Stimulated activated CD4-positive, alpha-beta T cell treated with anti-CD3 and anti-CD28 coated beads, Interleukin-12 subunit alpha, Interleukin-12 subunit beta, amount 100 ng/mL, for 4 hours (primary cell): ENCODE measurements around the gene NUBPL.
"Not testable (repeated sequence)": the region's sequence is repeated elsewhere in the genome, so short reads cannot be mapped to it uniquely, and the experiment has no call there.

Experiments
- DNase-seq: peaks from one replicate; pipeline ENCODE4 v3.0.0-alpha.2; 2020

The NUBPL gene

DNA sequence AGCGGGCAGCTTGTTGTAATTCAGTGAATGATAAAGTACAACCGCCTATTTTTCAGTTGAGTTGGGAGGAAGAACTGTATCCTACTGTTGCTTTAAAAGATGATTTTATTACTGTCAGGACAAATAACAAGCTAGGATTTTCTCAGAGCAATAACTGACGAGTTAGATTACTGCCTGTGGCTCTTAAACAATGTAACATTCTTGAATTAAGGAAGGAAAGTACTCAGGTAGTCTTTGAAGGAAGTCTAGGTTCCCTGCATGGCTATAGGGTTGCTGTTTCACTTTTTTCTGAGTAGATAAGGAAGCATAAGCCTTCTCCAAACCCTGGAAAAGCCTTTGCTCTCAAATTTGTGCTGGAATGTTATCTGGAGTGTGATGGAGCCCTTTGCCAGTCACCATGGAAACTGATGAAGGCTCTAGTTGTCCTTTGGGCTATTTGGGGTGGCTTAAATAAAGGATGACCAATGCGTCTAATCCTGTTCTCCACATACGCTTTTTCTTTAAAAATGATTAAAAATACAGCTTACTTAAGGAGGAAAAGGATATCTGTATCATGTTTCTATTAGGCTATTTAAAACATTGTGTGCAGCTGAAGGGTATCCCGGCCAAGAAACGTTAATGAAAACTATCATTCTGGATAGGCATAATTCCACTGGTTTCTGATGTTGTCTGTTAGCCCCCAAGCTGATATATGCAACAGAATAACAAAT is 17.7 kb downstream of the NUBPL start:
- no peak for DNase-seq

DNA sequence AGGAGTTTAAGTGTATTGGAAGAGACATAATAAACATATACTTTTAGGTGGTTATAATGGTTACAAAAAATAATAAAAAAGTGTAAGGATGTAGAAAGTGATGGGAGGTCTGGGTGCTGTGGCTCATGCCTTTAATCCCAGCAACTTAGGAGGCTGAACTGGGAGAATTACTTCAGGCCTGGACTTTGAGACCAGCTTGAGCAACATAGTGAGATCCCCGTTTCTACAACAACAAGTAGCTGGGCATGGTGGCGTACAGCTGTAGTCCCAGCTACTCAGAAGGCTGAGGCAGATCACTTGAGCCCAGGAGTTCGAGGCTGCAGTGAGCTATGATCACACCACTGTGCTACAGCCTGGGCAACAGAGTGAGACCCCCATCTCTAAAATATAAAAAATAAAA is 19.0 kb downstream of the NUBPL start:
- DNase-seq: no peak

DNA sequence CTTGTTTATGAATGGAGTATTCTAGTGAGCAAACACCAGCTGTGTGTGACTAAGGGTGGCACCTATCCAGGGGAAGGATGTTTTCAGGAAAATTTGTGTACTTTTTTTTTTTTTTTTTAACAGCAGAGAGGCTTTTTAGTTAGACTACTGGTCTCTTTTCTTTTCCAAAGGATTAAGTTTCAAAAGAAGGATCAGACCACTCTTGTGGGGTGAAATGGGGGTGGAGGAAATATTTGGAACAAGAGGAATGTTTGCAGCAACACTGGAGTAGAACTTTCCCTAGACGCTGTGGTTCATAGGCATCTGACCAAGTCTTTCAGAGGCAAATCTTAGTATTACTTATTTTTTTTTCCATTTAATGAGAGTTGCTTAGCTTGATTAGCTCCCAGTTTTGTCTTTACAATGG is 21.1 kb downstream of the NUBPL start:
- no peak for DNase-seq

- no peak for DNase-seq
These were observed 21.7 kb downstream of the NUBPL start for GRCh38 chr14:31582836-31583452.

- DNase-seq: no peak
These were observed 29.0 kb downstream of the NUBPL start for GRCh38 chr14:31590206-31590605.

GRCh38 chr14:31592122-31592521 is 30.9 kb downstream of the NUBPL start:
- no peak for DNase-seq

GRCh38 chr14:31592631-31593030 is 31.4 kb downstream of the NUBPL start:
- no peak for DNase-seq

DNA sequence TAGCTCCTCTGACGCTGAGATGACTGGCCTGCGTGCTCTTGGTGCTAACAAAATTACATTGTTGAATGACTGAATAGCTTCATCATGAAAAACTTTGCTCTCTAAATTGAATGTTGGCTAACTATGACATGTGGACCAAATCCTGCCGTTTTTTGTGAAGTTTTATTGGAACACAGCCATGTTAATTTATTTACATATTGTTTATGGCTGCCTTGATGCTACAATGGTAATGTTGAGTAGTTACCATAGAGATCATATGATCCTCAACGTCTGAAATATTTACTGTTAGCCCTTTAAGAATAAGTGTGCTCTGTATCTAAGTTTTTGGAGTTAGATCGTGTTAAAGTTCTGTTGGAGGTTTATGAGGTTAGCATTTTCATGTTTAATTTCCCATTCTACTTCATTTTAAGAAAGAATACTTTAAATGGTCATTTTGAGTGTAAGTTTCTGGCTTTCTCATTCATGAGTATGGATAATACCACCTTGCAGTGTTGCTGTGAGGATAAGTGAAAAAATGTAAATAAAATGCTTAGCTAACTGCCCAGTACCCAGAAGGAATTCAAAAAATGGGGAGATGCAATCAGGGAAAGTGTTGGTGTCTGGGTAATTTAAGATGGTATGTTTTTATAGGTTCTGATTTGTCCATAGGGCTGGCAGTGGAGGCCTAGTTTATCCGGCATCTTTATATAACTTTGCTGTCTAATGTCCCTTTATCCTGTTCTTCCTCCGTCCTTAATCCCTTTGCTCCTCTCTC is 35.3 kb downstream of the NUBPL start:
- no peak for DNase-seq

GRCh38 chr14:31605702-31606101 is 44.5 kb downstream of the NUBPL start:
- no peak for DNase-seq

DNA sequence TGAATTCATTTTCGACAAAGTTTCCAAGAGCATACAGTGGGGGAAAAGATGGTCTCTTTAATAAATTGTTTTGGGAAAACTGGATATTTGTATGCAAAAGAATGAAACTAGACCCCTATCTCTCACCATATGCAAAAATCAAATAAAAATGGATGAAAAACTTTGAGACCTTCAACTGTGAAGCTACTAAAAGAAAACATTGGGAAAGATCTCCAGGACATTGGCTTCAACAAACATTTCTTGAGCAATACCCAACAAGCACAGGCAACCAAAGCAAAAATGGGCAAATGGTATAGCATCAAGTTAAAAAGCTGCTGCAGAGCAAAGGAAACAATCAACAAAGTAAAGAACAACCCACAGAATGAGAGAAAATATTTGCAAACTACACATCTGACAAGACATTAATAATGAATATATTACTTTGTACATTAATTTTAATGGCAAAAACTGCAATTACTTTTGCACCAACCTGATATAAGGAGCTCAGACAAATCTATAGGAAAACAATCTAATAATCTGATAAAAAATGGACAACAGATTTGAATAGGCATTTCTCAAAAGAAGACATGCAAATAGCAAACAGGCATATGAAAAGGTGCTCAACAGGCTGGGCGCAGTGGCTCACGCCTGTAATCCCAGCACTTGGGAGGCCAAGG is 50.7 kb downstream of the NUBPL start:
- no peak for DNase-seq

DNA sequence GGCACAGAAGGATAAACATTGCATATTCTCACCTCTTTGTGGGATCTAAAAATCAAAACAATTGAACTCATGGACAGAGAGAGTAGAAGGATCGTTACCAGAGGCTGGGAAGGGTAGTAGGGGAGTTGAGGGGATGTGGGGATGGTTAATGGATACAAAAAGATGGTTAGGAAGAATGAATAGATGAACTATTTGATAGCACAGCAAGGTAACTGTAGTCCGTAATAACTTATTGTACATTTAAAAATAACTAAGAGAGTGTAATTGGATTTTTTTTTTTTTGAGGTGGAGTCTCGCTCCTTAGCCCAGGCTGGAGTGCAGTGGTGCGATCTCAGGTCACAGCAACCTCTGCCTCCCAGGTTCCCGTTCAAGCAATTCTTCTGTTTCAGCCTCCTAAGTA is 52.0 kb downstream of the NUBPL start:
- DNase-seq: no peak

GRCh38 chr14:31618884-31619283 is 57.7 kb downstream of the NUBPL start:
- DNase-seq: not testable (repeated sequence)

- DNase-seq: no peak
These were observed 58.2 kb downstream of the NUBPL start for GRCh38 chr14:31619440-31619839.

- not testable (repeated sequence) for DNase-seq
These were observed 59.7 kb downstream of the NUBPL start for GRCh38 chr14:31620898-31621297.

GRCh38 chr14:31622060-31622459 is 60.9 kb downstream of the NUBPL start:
- DNase-seq: no peak

DNA sequence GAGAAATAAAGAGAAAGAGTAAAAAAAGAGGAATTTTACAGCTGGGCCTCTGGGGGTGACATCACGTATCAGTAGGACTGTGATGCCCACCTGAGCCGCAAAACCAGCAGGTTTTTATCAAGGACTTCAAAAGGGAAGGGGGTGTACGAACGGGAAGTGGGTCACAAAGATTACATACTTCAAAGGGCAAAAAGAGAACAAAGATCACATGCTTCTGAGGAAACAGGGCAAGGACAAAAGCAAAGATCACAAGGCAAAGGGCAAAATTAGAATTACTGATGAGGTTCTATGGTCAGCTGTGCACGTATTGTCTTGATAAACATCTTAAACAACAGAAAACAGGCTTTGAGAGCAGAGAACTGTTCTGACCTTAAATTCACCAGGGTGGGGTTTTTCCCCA is 91.7 kb downstream of the NUBPL start:
- not testable (repeated sequence) for DNase-seq

- DNase-seq: no peak
These were observed 96.7 kb downstream of the NUBPL start for GRCh38 chr14:31657917-31658316.

DNA sequence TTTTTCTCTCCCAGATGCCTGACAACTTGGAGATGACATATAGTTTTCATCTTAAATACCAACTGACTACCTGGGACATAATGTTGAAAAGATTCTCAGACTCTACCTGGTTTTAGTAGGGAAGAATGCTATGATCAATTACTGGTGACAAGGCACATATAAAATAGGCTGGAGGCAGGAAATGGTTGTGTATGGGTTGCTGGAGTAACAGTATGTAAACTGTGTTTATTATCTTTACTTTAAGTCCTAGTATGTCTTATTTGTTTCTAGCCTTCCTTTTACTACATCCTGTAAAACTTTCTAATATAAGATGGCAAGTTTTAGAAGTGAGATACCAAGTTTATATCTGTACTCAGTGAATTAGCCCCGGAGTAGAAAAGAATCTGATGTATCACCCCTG is 98.1 kb downstream of the NUBPL start:
- DNase-seq: no peak

DNA sequence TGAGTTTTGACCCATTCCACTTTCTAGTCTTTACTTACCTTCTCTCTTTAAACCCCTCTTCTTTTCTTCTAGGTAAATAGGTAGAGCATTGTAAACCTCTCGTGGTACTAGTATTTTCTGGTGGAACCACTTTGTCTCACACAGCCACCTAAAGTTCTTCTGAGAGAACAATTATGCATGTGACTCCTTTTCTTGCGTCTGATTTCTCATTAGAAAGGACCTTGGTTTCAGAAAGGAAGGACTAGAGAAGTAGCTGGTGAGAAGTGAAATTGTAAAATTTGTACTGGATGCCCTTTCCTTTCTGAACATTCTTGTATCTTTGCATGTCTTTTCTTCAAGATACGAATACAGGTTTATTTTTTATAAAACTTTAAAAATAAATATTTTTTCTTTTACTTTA is 99.0 kb downstream of the NUBPL start:
- DNase-seq: no peak

- no peak for DNase-seq
These were observed 99.5 kb downstream of the NUBPL start for GRCh38 chr14:31660728-31661127.

- DNase-seq: no peak
These were observed 107.1 kb downstream of the NUBPL start for GRCh38 chr14:31668348-31668747.

DNA sequence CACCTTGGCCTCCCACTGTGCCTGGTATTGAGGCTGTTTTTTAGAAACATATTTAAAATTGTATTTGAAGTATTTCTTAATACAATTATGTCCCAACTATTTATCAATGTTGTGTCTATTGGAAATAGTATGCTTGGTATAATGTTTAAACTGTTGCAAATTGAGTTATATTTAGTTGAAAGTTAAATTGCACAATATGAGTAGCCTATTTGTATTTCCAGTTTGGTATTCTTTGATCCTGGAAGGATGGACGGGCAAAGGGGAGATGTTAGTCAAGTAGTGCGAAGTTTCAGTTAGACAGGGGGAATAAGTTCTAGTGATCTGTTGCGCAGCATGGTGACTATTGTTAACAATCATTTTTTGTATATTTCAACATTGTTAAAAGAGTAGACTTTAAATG is 111.5 kb downstream of the NUBPL start:
- DNase-seq: no peak

DNA sequence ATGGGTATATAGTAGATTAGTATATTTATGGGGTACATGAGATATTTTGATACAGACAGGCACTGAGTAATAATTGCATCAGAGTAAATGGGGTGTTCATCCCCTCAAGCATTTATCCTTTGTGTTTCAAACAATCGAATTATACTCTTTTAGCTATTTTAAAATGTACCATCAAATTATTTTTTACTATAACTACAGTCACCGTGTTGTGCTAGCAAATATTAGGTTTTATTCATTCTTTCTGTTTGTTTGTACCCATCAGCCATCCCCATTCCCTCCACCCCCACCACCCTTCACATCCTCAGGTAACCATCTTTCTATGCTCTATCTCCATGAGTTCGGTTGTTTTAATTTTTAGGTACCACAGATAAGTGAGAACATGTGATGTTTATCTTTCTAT is 115.8 kb downstream of the NUBPL start:
- DNase-seq: no peak

DNA sequence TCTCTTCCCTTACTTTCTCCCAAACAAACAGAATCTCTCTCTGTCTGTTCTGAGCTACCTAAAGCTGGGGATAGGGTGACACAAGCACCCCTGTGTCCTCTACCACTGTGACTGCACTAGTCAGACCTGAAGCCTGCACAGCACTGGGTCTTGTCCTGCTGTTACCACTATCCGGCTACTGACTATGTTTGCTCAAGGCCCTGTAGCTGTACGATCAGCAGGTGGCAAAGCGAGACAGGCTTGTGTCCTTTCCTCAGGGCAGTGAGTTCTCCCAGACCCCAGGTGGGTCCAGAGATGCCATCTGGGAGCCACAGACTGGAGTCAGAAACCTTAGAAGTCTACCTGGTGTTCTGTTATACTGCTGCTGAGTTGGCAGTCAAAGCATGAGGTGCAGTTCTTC is 116.4 kb downstream of the NUBPL start:
- no peak for DNase-seq
